Liver (tissue), 9 donors: ENCODE data around the gene TNS3. TPM values are rescaled to one million over a fixed set of nuclear protein-coding genes. Genes with fewer than 3 reads are reported as not detected.

Source experiments
- DNase-seq: peaks from one replicate; pipeline ENCODE4 v3.0.0-alpha.2; 2017; ENCODE audit warnings: low spot score
- H3K27ac ChIP-seq, 2 donors: one replicate each; pipeline ENCODE4 v1.7.0; 2013; ENCODE audit warnings: inconsistent platforms in 2 of 2, low read length in 2 of 2, control low read depth in 1 of 2, low read depth in 1 of 2, mild to moderate bottlenecking in 1 of 2
- H3K27me3 ChIP-seq, 4 donors: one replicate each; pipeline versions ENCODE4 v1.6.1 to v1.7.0; 2013; ENCODE audit warnings: low read length in 3 of 4, inconsistent platforms in 1 of 4, mild to moderate bottlenecking in 1 of 4, moderate library complexity in 1 of 4; ENCODE audit not compliant: control insufficient read depth in 4 of 4, insufficient read depth in 4 of 4
- H3K36me3 ChIP-seq, 4 donors: one replicate each; pipeline versions ENCODE4 v1.6.1 to v1.7.0; 2013; ENCODE audit warnings: low read length in 3 of 4, mild to moderate bottlenecking in 3 of 4, low read depth in 1 of 4, moderate library complexity in 1 of 4; ENCODE audit not compliant: control insufficient read depth in 4 of 4, insufficient read depth in 3 of 4
- H3K4me1 ChIP-seq, 4 donors: one replicate each; pipeline versions ENCODE4 v1.6.1 to v1.7.0; 2013; ENCODE audit warnings: low read length in 3 of 4, mild to moderate bottlenecking in 3 of 4, moderate library complexity in 1 of 4; ENCODE audit not compliant: control insufficient read depth in 4 of 4, insufficient read depth in 4 of 4
- H3K4me3 ChIP-seq, 3 donors: one replicate each; pipeline versions ENCODE4 v1.6.1 to v1.7.0; 2013; ENCODE audit warnings: low read length in 3 of 3, control low read depth in 1 of 3, low read depth in 1 of 3, mild to moderate bottlenecking in 1 of 3
- H3K9ac ChIP-seq, 2 donors: one replicate each; pipeline ENCODE4 v1.7.0; 2013; ENCODE audit warnings: low read length in 2 of 2, mild to moderate bottlenecking in 2 of 2, moderate library complexity in 2 of 2, control low read depth in 1 of 2, low read depth in 1 of 2
- H3K9me3 ChIP-seq, 4 donors: one replicate each; pipeline versions ENCODE4 v1.6.1 to v1.7.0; 2013; ENCODE audit warnings: low read length in 3 of 4; ENCODE audit not compliant: control insufficient read depth in 4 of 4
- EGR1 ChIP-seq, 2 donors: IDR thresholded peaks; 2 replicates each; pipeline ENCODE4 v1.6.1; 2016 to 2018; ENCODE audit warnings: antibody characterized with exemption in 2 of 2, low read depth in 2 of 2
- FOXA1 ChIP-seq: IDR thresholded peaks from 2 replicates; pipeline ENCODE4 v1.6.1; 2016; ENCODE audit warnings: antibody characterized with exemption
- FOXA2 ChIP-seq: IDR thresholded peaks from 2 replicates; pipeline ENCODE4 v1.6.1; 2016; ENCODE audit warnings: antibody characterized with exemption
- GABPA ChIP-seq, 2 donors: IDR thresholded peaks in 1 of 2; conservative IDR thresholded peaks in 1 of 2; 2 replicates each; pipeline ENCODE4 v1.6.1; 2016; ENCODE audit warnings: antibody characterized with exemption in 2 of 2, mild to moderate bottlenecking in 1 of 2, moderate library complexity in 1 of 2
- HNF4A ChIP-seq, 2 donors: conservative IDR thresholded peaks; 2 replicates each; pipeline ENCODE4 v1.6.1; 2016; ENCODE audit warnings: antibody characterized with exemption in 2 of 2, mild to moderate bottlenecking in 2 of 2
- HNF4G ChIP-seq: IDR thresholded peaks from 2 replicates; pipeline ENCODE4 v1.6.1; 2016; ENCODE audit warnings: antibody characterized with exemption
- JUND ChIP-seq, 2 donors: IDR thresholded peaks; 2 replicates each; pipeline ENCODE4 v1.6.1; 2016; ENCODE audit warnings: antibody characterized with exemption in 2 of 2
- NR2F2 ChIP-seq: IDR thresholded peaks from 2 replicates; pipeline ENCODE4 v1.6.1; 2016; ENCODE audit warnings: antibody characterized with exemption
- RAD21 ChIP-seq, 2 donors: IDR thresholded peaks; 2 replicates each; pipeline ENCODE4 v1.6.1; 2016; ENCODE audit warnings: antibody characterized with exemption in 2 of 2, mild to moderate bottlenecking in 2 of 2
- RXRA ChIP-seq, 2 donors: IDR thresholded peaks; 2 replicates each; pipeline ENCODE4 v1.6.1; 2017 to 2018; ENCODE audit warnings: antibody characterized with exemption in 2 of 2, mild to moderate bottlenecking in 1 of 2
- SP1 ChIP-seq: IDR thresholded peaks from 2 replicates; pipeline ENCODE4 v1.6.1; 2018; ENCODE audit warnings: antibody characterized with exemption, mild to moderate bottlenecking
- TAF1 ChIP-seq: conservative IDR thresholded peaks from 2 replicates; pipeline ENCODE4 v1.6.1; 2016; ENCODE audit warnings: antibody characterized with exemption, mild to moderate bottlenecking
- YY1 ChIP-seq: IDR thresholded peaks from 2 replicates; pipeline ENCODE4 v1.6.1; 2016; ENCODE audit warnings: antibody characterized with exemption, mild to moderate bottlenecking
- WGBS: extraction: QIAGEN DNeasy Blood & Tissue Kit; methylation state at CpG from one replicate; pipeline ENCODE4 v1.1.7; 2013; 5-methylcytosine and 5-hydroxymethylcytosine counted together
- polyA plus RNA-seq, 2 donors: library from polyadenylated mRNA; stranded (reverse) in 1 of 2; unstranded in 1 of 2; fragments of 200-250 nt in 1 of 2; fragments of >200 nt in 1 of 2; fragmentation: Nextera tagmentation in 1 of 2; extraction: Ambion mirVana in 1 of 2; gene quantifications; one replicate each; pipeline versions ENCODE4 v1.2.1 to v1.2.3, GENCODE V29; 2013 to 2015
- total RNA-seq, 2 donors: library from RNA; depleted of rRNA; stranded (reverse); fragments of >200 nt; gene quantifications; one replicate each; pipeline ENCODE4 v1.2.3, GENCODE V29; 2014
- TF ChIP-seq, protein P1 (sequence below): IDR thresholded peaks from 2 replicates; pipeline ENCODE4 v1.6.1; 2016; ENCODE audit warnings: antibody characterized with exemption, mild to moderate bottlenecking
- TF ChIP-seq, protein P2 (sequence below): fragments of 150-350 bp; IDR thresholded peaks from 2 replicates; pipeline ENCODE4 v1.5.1; 2017; ENCODE audit warnings: improper control_type of control experiment, low read depth, low read length; ENCODE audit not compliant: missing input control
- TF ChIP-seq, protein P3 (sequence below): IDR thresholded peaks from 2 replicates; pipeline ENCODE4 v1.6.1; 2016; ENCODE audit warnings: antibody characterized with exemption
- TF ChIP-seq, protein P4 (sequence below): IDR thresholded peaks from 2 replicates; pipeline ENCODE4 v1.6.1; 2016; ENCODE audit warnings: antibody characterized with exemption
- TF ChIP-seq, protein P5 (sequence below): IDR thresholded peaks from 2 replicates; pipeline ENCODE4 v1.6.1; 2016; ENCODE audit warnings: antibody characterized with exemption
- donor health status: healthy.
- donor health status: healthy.
- donor health status: healthy.
- donor health status: healthy.
- donor health status: healthy.

The TNS3 gene
- total and polyA plus RNA-seq, 4 donors: 16.8 to 100 (median 29.5) TPM

DNA sequence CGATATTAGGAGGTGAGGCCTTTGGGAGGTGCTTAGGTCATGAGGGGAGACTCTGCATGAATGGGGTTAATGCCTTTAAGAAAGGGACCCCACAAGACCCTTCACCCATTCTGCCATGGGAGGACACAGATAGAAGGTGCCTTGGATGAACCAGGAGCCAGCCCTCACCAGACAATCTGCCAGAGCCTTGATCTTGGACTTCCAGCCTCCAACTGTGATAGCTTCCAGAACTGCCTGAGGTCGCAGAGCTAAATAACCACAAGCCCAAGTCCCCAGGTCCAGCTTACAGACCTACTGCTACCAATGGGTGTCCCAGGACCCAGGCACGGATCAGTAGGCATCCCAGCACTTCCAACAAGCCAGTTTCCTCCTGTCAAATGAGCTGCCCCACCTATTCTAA is 37.5 kb downstream of the TNS3 start:
- WGBS: 92% methylated on average over 3 of the region's 3 CpGs

More for the DNA sequence above, 37.5 kb downstream of the TNS3 start:
- no peak for DNase-seq
- Histone ChIP-seq H3K4me3 (no peak overlapping the region), H3K9ac (no peak overlapping the region), H3K36me3 (peaks cover 0 to 3% (median 1%) of the 10 kb centered on the region in 4 donors), H3K27ac (no peak overlapping the region), H3K27me3 (no peaks in the 10 kb centered on the region), H3K4me1 (peaks cover 0 to 17% (median 6%) of the 10 kb centered on the region in 4 donors), H3K9me3 (no peaks in the 10 kb centered on the region)
- TF ChIP-seq, protein P1, sequence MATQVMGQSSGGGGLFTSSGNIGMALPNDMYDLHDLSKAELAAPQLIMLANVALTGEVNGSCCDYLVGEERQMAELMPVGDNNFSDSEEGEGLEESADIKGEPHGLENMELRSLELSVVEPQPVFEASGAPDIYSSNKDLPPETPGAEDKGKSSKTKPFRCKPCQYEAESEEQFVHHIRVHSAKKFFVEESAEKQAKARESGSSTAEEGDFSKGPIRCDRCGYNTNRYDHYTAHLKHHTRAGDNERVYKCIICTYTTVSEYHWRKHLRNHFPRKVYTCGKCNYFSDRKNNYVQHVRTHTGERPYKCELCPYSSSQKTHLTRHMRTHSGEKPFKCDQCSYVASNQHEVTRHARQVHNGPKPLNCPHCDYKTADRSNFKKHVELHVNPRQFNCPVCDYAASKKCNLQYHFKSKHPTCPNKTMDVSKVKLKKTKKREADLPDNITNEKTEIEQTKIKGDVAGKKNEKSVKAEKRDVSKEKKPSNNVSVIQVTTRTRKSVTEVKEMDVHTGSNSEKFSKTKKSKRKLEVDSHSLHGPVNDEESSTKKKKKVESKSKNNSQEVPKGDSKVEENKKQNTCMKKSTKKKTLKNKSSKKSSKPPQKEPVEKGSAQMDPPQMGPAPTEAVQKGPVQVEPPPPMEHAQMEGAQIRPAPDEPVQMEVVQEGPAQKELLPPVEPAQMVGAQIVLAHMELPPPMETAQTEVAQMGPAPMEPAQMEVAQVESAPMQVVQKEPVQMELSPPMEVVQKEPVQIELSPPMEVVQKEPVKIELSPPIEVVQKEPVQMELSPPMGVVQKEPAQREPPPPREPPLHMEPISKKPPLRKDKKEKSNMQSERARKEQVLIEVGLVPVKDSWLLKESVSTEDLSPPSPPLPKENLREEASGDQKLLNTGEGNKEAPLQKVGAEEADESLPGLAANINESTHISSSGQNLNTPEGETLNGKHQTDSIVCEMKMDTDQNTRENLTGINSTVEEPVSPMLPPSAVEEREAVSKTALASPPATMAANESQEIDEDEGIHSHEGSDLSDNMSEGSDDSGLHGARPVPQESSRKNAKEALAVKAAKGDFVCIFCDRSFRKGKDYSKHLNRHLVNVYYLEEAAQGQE: no peak
- no peak for TF ChIP-seq HNF4A (conservative IDR thresholded peaks at IDR 0.05)
- TF ChIP-seq RAD21 (IDR thresholded peaks at IDR 0.05): no peak
- no peak for TF ChIP-seq TAF1
- TF ChIP-seq GABPA (IDR thresholded peaks at IDR 0.05 in 1 of 2, conservative IDR thresholded peaks at IDR 0.05 in 1 of 2): no peak
- no peak for TF ChIP-seq EGR1 (IDR thresholded peaks at IDR 0.05; ENCODE audit: low read depth in 2 of 2)
- TF ChIP-seq, protein P2, sequence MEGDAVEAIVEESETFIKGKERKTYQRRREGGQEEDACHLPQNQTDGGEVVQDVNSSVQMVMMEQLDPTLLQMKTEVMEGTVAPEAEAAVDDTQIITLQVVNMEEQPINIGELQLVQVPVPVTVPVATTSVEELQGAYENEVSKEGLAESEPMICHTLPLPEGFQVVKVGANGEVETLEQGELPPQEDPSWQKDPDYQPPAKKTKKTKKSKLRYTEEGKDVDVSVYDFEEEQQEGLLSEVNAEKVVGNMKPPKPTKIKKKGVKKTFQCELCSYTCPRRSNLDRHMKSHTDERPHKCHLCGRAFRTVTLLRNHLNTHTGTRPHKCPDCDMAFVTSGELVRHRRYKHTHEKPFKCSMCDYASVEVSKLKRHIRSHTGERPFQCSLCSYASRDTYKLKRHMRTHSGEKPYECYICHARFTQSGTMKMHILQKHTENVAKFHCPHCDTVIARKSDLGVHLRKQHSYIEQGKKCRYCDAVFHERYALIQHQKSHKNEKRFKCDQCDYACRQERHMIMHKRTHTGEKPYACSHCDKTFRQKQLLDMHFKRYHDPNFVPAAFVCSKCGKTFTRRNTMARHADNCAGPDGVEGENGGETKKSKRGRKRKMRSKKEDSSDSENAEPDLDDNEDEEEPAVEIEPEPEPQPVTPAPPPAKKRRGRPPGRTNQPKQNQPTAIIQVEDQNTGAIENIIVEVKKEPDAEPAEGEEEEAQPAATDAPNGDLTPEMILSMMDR: no peak
- TF ChIP-seq JUND (IDR thresholded peaks at IDR 0.05): no peak
- TF ChIP-seq, protein P3, sequence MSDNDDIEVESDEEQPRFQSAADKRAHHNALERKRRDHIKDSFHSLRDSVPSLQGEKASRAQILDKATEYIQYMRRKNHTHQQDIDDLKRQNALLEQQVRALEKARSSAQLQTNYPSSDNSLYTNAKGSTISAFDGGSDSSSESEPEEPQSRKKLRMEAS: no peak
- TF ChIP-seq YY1: no peak
- TF ChIP-seq FOXA1: no peak
- TF ChIP-seq RXRA (IDR thresholded peaks at IDR 0.05): no peak
- TF ChIP-seq, protein P4, sequence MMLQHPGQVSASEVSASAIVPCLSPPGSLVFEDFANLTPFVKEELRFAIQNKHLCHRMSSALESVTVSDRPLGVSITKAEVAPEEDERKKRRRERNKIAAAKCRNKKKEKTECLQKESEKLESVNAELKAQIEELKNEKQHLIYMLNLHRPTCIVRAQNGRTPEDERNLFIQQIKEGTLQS: no peak
- TF ChIP-seq SP1: no peak
- TF ChIP-seq NR2F2: no peak
- TF ChIP-seq HNF4G: no peak
- TF ChIP-seq FOXA2: no peak
- TF ChIP-seq, protein P5, sequence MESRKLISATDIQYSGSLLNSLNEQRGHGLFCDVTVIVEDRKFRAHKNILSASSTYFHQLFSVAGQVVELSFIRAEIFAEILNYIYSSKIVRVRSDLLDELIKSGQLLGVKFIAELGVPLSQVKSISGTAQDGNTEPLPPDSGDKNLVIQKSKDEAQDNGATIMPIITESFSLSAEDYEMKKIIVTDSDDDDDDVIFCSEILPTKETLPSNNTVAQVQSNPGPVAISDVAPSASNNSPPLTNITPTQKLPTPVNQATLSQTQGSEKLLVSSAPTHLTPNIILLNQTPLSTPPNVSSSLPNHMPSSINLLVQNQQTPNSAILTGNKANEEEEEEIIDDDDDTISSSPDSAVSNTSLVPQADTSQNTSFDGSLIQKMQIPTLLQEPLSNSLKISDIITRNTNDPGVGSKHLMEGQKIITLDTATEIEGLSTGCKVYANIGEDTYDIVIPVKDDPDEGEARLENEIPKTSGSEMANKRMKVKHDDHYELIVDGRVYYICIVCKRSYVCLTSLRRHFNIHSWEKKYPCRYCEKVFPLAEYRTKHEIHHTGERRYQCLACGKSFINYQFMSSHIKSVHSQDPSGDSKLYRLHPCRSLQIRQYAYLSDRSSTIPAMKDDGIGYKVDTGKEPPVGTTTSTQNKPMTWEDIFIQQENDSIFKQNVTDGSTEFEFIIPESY: no peak
